Hippocampal formation (tissue), 2 donors: ENCODE results near the gene NCMAP.
"Not testable (repeated sequence)": the region's sequence is repeated elsewhere in the genome, so short reads cannot be mapped to it uniquely, and the experiment has no call there.

ENCODE experiments used
- DNase-seq, 2 donors: peaks; one replicate each; lab custom pipeline; 2025; lab: John Stamatoyannopoulos, UW

Gene NCMAP, protein sequence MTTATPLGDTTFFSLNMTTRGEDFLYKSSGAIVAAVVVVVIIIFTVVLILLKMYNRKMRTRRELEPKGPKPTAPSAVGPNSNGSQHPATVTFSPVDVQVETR

DNA sequence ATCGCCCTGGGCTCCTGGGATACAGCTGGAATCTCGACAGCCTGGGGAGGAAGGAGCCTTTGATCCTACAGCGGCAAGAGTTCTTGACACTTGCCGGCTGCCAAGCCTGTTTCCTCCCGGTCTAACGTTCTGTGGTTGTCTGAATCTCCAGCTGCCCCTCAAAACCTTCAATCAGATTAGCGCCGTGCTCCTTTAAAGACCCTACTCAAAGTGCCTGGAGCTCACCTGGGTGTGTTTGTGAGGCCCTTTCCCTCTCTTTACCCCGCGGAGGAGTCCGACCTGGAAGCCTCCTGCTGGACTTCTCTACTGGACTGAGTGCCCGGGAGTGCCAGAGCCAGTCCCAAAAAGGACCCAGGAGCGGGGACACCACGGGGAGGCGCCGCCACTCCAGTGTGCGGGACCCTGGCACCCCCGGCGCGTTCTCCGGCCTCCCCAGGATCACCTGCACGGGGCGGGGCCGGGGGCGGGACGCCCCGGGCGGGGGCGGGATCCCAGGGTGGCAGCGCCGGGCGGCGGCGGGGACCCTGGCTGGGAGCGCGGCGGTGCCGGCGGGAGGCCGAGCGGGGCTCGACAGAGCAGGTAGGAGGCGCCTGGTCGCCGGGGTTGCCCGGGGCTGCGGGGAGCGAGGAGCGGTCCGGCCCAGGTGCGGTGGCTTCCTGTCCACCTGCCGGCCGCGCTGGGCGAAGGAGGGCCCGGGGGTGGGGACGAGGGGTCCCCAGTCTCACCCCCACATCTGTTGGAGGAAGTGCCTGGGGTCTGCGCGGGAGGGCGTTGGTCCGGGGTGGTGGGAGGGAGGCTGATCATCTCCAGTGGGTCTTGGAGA is at the start of gene NCMAP:
NCMAP (plus strand) TSS at position 497 of the 823 bp plus-strand sequence. CDS start 39,344 bp downstream, outside the sequence.
- no peak for DNase-seq

DNA sequence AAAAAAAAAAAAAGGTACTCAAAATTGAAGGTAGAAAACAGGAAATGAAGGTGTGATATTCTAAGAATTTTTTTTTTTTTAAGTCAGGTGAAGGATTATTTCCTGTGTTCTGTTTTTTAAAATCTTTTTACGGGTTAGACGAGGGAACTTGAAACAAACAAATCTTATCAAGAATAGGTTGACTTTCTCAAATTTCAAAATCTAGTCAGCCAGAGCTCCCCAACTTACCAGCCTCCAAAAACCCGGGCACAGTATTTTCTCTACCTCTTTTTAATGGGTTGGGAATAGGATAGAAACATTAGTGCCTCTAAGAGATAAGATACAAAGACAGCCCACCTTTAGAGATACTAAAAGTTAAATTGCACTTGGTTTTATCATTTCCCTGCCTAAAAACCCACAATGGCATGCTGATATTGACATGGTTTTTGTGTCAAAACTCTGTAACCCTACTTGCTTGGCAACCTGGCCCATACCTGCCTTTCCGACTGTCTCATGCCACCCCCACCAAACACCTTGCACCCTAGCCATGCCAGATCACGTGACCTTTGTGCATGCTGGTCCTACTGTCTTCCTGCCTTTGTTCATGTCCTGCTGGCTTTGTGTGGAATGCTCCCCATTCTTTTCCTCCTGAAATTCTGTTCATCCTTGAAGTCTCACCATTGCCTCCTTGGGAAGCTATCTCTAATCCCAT is 49.1 kb upstream of the NCMAP start:
- no peak for DNase-seq

DNA sequence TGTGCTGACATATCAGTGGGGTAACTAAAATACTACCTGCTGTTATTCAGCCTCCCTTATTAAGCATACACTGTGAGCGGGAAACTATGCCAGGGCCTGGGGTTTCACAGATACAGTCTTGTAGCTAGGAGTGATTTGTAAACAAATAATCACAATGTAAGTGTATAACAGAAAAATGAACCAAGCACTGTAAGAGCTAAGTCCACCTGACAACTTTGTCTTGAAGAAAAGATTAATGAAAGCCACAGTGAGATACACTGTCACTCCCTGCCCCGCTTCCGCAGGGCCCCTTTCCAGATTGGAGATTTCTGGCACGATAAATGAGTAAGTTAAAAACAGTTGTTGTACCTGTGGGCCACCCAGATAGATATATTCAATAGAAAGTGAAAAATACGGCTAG is 48.5 kb upstream of the NCMAP start:
- DNase-seq: no peak

DNA sequence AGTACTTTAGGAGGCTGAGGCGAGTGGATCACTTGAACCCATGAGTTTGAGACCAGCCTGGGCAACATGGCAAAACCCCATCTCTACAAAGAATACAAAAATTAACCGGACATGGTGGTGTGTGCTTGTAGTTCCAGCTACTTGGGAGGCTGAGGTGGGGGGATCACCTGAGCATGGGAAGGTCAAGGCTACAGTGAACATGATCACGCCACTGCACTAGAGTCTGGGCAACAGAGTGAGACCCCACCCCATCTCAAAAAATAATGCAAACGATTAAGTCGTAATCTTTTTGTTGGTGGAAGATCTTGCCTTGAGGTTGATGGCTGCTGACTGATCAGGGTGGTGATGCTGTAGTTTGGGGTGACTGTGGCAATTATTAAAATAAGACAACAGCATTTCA is 47.0 kb upstream of the NCMAP start:
- DNase-seq: no peak

DNA sequence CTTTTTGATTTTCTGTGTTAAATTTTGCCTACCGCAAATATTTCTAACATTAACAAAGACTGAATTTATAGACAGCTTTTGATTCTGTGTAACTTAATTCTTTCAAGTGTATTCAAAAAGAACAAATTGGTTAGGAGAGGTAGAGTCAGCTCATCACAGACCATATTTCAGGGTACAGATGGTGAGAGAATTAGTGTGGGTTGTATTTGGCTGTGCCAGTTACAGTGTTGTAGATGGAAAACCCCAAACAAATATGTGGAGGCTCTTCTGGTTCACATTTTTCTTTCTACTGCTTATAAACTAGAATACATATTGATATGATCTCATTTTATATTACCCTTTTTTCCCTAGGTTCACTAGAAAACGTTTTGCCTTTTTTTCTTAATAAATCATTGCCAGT is 42.2 kb upstream of the NCMAP start:
- DNase-seq: peak in 1 of 2 donors; percentile 37

DNA sequence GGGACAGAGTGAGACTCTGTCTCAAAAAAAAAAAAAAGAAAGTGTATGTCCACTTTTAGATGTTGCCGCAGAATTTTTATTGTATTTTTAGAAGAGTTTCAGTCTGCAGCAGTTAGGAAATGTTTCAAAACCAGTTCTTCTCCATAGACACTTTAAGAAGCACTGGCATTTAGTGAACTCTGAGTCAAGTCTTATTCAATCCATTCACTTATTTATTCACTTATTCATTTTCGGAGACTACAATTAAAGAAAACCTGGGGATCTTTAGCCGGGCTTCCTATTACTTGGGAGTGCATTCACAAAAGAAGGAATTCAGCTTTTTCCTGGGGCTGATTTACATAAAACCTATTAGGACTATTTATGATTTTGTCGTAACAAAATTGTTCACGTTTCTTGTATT is 40.9 kb upstream of the NCMAP start:
- DNase-seq: no peak

DNA sequence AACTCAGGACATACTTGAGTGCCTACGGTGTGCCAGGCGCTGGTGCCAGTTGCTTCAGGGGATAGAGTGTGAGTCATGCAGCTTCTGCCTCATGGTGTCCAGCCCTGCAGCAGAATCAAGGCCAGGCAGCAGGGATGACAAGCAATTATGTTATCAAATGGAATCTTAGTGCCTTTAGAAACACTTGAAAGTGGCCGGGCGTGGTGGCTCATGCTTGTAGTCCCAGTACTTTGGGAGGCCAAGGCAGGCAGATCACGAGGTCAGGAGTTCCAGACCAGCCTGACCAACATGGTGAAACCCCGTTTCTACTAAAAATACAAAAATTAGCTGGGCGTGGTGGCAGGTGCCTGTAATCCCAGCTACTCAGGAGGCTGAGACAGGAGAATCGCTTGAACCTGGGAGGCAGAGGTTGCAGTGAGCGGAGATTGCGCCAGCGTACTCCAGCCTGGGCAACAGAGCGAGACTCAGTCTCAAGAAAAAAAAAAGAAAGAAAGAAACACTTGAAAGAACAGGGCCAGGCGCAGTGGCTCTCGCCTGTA is 40.1 kb upstream of the NCMAP start:
- not testable (repeated sequence) for DNase-seq

DNA sequence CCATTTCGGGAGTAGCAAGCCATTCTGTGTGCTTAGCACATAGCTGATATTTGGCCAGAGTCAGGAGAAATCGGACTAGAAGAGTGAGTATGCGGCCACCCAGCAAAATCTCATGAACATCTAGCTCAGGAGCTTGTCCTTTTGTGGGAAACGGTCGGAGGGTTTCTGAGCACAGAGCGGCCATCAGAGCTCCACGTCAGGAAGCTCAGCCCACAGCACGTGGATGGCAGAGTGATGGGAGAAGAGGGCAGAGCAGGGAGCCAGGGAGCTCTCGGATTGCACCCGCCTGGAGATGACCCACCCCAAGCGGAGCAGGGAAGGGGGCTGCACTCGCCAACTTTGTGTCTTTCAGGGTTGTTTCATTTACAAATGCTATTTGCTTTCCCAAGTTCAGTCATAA is 39.4 kb upstream of the NCMAP start:
- no peak for DNase-seq

DNA sequence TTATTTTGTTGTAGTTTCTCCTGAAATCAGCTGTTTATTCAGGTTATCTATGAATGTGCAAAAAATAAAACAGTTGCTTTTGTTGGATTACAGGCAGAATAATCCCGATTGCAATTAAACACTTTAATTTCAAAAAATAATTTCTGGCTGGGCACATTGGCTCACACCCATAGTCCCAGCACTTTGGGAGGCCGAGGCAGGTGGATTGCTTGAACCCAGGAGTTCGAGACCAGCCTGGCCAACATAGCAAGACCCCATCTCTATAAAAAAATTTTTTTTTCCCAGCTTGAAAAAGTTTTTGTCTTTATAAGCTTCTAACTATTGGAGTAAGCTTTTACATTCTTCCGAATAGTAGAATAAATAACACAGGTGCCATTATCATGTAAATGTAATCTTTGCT is 38.0 kb upstream of the NCMAP start:
- DNase-seq: no peak

DNA sequence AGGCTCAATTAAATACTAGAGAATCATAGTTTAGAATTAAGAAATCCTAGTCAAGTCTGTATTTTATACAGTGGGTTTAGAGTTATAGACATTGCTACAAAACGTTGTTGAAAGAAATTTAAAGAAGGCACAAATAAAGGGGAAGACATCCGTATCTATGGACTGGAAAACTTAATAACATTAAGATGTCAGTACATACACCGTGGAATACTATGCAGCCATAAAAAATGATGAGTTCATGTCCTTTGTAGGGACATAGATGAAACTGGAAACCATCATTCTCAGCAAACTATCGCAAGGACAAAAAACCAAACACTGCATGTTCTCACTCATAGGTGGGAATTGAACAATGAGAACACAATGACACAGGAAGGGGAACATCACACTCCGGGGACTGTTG is 35.6 kb upstream of the NCMAP start:
- not testable (repeated sequence) for DNase-seq

DNA sequence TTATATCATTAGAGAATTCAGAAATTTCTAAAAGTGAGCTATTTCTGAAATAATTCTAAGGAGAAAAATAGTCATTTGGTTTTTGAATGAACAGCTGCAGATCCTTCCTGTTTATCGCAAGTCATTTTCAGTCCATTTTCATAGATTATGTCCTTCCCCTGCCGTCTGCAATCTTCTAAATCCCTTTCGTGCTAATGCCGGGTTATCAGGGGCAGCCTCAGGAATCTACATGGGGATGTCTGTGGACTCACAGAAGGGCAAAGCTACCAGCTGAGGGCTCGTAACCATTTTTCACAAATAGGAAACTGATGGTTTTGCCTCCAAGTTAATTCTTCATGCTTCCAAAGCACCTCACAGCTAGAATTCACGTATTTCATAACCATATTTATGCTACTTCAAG is 30.3 kb upstream of the NCMAP start:
- DNase-seq: no peak

DNA sequence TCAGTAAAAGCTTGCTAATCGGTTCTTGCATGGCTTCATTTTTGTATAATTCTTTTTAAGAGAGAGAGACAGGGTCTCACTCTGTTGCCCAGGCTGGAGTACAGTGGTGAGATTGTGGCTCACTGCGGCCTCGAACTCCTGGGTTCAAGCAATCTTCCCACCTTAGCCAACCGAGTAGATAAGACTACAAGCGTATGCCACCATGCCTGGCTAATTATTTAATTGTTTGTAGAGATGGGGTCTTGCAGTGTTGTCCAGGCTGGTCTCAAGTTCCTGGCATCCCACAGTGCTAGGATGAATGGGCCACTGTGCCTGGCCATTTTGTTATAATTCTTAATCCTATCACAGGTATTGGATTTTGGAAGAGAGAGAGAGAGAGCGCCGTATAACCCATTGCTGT is 29.8 kb upstream of the NCMAP start:
- no peak for DNase-seq

DNA sequence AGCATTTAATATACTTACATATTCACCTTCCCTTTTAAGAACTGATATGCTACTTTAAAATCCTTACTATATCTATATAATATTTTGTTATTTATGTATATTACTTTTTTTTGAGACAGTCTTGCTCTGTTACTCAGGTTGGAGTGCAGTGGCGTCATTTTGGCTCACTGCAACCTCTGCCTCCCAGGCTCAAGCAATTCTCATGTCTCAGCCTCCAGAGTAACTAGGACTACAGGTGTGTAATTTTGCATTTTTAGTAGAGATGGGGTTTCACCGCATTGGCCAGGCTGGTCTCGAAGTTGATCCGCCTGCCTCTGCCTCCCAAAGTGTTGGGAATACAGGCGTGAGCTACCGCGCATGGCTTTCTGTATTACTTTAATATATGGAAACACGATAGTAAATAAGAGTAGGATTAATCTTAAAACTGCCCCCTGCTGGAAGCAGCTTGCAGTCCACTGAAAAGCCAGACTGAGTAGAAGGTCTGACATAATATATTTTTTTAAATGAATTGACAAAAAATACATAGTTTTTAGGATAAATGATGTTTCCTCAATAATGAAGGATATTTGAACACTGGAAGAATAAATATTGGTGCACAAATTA is 28.8 kb upstream of the NCMAP start:
- no peak for DNase-seq

DNA sequence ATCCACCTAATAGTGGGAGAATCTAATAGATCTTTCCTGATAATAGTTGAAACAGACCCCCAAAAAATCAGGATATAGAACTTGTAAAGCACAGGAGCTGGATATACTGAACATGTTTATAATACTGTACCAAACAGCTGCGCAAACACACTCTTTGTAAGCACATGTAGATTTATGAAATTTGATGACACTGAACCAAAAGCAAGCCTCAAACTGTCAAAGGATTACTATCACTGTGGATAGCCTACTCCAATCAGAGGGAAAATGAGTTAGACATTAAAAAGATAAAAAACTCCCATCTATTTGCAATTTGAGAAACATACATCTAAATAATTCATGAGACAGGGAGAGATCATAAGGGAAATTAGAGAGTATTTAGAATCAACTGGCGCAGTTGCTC is 27.1 kb upstream of the NCMAP start:
- DNase-seq: no peak

DNA sequence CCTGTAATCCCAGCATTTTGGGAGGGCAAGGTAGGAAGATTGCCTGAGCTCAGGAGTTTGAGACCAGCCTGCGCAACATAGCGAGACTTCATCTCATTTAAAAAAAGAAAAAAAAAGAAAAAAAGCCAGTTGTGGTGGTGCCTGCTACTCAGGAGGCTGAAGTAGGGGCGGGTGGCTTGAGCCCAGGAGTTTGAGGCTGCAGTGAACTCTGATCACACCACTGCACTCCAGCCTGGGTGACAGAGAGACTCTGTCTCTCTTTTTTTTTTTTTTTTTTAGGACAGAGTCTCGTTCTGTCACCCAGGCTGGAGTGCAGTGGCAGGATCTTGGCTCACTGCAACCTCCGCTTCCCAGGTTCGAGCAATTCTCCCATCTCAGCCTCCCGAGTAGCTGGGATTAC is 26.6 kb upstream of the NCMAP start:
- not testable (repeated sequence) for DNase-seq

DNA sequence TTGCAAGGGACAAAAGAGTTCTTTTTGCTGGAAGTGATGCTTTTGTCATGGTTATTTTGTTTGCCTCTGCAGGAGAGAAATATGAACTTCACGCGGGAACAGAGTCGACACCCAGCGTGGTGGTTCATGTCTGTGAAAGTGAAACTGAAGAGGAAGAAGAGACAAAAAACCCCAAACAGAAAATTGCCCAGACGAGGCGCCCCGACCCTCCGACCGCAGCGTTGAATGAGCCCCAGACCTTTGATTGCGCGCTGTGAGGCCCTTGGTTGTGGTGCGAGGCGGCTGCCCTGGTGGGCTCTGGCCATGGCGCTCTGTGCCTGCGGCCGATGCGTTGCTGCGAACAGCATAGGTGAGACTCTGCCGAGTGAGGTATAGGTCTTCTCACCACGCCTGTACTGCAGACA is 20.9 kb upstream of the NCMAP start:
- DNase-seq: no peak

DNA sequence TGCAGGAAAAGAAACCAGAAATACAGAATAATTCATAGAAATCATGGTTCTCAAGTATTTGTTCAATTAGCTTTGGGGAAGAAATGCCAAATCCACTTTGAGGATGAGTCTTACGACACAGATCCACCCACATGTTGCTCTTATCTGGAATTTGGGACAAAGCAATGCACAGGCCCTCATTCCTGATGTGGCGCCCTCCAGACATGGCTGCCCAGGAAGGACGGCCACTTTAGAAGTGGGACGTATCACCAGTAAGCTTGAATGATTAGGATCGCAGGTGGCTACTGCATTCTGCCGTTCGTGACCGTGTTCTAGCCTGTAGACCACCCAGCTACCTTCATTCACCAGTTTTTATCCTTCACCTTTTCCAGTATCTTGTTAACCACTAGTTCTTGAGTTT is 20.1 kb upstream of the NCMAP start:
- DNase-seq: no peak

DNA sequence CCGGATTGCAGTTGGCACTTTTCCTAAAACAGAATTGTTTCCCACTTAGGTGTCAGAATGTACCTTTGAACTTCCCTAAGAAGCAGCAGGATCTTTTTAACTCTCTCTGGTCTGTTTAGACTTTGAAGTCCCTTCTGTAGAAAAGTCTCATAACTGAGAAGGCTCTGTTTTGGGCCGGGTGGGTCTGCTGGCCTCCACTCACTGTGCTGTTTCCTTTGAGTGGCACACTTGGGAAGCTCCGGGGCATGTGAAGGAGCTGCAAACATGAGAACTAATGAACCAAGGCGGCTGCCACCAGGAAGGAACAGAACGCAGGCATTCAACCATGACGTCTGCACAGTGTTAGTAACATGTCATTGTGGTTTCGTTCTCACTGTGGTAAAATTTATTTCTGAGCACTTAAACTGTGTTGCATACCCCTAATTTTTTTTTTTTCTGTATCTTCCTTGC is 19.5 kb upstream of the NCMAP start:
- no peak for DNase-seq

DNA sequence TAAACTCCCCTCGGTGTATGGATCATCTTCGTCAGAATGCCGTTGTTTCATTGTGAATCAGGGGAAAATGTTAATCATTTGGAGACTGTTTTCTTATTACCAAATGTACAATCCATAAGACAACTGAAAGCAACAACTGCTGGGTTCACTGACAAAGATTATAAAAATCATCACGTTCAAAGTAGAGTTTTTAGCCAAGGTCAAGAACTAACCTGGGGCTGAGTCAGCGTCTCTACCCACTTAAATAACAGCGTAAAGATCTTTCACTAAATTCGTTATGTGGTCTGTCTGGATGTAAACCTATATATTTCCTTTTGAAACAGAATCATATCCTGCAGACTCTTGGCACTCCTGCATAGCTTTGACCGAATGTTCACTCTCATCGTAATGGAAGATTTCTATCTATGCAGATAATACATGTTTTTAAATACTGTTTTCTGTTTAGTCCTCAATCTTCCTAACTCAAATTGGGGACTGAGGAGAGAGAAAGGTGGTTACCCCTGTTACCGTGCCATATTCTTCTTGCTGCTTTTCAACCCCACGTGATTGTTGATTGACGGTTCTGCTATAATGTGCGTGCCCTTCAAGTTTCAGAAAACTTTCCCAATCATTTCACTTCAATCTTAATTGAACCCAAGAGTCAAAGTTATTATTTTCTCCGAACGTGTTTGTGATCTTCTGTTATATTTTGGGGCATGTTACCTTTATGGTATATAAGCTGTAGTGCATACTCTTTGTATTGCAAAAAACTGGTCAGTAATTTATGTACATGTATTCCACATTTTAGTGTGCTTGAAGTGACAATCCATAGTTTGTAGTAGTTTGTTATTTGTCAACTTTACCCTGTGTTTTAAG is 15.6 kb upstream of the NCMAP start:
- DNase-seq: no peak

DNA sequence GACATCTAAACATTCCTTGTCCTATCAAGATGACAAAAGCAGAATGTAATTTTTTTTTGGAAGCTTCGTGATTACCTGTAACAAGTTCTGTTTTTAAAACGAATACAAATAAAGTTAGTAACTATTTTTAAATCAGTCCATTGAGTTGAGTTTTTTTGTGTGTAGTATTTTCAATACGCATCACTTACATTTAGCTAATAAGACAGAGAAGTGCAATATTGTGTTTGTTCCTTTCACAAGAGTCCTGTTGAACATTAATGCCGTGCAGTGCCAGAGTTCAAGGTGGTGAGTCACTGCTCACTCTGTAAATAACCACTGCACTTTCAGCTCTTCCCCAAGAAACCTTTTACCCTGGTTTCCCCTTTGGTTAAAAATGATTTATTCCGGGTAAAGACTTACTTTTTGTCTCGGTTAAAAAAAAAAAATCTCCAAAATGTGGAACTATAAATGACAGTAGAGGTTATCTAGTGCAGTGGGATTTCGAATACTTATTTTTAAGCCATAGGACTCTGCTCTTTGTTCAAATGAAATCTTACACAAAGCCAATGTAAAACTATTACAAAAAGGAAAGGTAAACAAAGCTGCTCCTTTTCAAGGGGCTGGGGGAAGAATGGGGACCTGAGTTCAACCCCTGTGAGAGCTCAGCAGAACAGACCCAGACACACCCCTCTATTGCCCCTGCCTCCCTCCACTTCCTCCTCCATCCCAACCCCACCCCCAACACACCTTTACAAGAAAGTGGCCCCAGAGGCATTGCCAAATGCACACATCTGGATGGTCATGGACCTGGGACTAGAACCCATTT is 14.8 kb upstream of the NCMAP start:
- DNase-seq: no peak
